ENCODE measurements around the gene ITPR3. TPM values are rescaled to one million over a fixed set of nuclear protein-coding genes. Genes with fewer than 3 reads are reported as not detected.

Gene ITPR3
- total RNA-seq, 1 experiment from 2014 or later, result 24.4 TPM

DNA sequence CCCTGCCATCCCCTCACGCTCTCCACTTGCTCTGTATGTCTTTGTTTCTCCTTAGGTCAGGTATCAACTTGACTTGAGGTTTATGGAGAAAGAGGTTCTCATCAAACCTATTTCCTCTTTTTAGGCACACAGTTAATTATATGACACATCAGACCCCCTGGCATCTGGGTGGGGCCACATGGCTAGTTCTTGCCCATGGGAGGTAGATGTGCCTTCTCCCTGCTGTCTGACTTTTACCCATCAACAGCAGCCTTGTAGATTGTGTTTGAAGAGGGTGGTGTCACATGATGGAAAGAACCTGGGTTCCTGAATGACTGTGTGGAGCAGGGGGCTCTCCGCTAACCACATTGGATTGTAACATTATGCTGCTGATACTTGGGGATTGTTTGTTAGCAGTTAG lies 97.6 kb downstream of the ITPR3 start:
- no peak for DNase-seq (ENCODE audit: low read depth)

DNA sequence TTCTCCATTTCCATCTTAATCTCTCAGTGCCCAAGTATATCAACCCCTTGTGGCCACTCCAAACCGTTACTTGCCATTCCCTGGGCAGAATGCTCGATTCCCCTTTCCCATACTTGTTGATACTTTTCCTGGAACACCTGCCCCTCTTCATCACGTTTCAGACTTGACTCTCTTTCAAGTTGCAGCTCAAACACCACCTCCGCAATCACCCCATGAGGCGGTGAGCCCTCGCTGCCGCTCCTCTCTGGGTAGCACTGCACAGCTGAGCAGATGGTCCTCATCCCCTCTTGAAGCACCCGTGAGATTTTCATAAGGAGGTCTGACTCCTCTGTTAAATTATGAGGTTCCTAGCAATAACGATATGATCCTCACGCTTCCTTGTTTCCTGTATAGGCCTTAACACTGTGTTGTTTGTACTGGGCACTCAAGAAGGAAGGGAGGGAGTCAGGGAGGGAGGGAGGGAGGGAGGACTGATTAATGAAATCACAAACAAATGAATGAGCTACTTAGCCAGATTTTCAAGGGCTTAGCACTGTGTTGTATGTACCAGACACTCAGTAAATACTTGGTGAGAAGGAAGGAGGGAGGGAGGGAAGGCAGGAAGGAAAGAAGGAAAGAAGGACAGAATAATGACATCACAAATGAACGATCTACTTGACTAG lies 98.3 kb downstream of the ITPR3 start:
- no peak for DNase-seq (ENCODE audit: low read depth)

DNA sequence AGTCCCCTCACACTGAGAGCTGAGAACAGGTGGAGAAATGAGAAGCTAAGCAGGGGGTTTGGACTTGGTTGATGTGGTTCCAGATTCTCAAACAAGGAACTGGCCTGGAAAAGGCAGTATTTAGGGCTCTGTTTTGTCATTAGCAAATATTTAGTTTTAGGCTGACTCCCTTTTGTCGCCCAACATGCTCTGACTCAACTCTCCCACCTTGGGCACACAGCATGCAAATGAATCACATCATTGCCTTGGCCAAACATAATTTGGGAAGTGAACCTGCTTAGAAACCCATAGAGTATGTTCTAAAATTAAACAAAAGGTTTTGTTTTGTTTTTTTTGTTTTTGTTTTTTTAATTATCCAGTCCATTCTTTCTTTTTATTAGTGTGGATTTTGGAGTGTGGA lies 99.9 kb downstream of the ITPR3 start:
- no peak for DNase-seq (ENCODE audit: low read depth)

DNA sequence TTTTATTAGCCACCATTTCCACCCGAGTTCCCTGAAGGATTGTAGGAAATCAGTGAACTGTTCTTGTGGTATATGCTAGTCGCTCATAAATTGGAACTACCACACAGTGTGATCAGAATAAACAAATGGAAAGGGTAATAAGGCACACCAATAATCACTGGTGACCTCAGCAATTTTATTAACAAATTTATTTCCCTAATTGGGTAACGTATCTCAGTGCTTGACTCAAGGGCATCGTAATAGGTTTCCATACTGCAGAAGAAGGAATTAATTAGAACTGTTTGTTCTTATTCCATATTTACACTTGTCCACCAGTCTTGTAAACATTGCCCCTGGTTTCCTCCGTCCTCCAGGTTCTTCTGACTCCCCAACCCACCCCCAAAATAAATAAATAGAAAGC lies 100.4 kb downstream of the ITPR3 start:
- DNase-seq (ENCODE audit: low read depth), result no peak

DNA sequence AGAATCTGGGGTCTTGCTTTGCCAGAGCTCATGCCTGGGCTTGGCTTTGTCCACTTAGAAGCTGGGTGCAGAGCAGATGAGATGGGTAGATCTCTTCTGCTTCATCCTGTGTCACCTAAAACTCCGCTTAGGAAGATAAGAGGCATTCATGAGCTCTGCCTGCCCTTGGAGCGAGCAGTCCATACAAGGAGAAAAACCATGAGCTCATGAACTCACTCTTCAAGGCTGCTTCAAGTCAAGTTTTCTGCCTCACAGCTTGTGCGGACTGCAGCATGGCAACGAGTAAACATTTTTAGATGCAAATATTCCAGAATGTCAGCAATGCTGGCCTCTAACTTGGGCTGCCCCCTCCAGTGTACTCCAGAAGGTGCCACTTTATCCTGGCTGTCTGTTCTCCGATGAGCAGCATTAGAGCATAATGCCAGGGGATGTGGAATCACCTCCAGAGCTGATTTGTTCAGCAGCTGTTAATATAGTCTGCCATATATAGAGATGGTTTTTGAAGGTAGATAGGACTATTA lies 101.0 kb downstream of the ITPR3 start:
- no peak for DNase-seq (ENCODE audit: low read depth)

DNA sequence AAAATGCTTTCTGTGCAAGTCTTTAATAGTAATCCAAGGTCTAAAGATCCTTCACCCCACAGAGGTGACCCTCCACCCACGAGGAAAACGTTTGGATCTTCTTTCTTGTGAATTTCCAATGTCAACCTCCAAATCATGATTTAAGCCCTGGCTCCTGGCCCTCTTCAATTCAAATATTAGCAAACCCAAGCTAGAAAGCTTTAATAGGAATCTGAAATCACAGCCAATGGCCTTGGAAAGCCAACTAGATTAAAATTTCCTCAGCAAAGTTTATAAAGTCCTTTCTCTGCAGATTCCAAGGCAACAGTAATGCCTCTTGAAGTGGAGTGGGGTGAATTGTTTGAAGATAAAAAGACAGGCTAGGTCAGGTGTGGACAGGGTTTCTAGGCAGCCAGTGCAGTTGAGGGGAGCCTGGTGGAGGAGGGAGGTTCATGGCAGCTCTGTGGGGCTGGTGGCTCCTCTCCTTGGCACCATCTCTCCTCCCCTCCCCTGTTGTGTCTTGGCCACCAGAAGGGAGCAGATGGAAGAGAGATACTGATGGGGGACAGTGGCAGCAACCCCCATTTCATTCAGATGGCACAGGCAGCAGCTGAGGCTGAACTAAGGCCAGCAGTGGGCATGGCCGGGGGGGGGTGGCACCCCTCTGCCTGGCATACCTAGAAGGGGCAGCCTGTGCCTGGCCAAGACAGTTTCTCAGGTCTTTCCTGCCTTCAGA lies 102.4 kb downstream of the ITPR3 start:
- no peak for DNase-seq (ENCODE audit: low read depth)

DNA sequence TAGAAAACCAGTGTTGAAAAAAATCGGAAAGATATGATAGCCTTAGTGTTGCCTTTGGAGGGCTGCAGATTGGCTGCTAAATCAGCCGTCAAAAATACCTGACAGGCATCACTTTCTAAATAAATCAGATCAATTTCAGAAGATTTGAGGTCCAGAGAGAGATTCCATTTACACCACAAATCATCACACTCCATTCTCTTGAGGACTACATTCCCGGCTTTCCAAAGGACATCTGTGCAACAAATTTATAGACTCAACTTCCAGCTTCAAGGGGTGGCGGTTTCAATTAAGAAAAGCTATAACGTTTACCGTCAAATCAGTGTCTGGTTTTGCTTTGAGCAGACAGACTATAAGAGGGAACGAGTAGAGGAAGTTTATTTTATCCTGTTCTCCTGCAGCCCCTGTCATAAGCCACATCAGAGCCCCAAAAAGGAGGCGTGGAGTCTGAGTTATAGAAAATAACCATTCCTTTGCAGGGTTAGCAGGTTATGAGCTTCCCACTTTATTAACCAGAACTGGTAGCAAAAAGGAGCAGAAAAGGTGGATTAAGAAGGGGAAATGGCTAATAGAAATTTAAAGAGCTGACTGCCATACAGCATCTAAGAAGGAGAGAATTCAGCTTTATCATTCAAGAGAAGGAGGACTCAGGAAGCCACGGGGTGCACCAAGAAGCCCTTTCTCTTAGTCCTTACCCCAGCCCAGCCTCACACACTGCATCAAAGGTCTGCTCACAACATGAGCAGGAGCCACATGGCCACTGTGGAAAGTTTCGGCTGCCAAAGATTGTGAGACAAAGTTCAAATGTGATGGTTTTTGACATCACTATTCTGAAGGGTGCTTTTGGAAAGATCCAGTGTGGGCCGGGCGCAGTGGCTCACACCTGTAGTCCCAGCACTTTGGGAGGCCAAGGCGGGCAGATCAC lies 103.2 kb downstream of the ITPR3 start:
- DNase-seq (ENCODE audit: low read depth), result no peak

DNA sequence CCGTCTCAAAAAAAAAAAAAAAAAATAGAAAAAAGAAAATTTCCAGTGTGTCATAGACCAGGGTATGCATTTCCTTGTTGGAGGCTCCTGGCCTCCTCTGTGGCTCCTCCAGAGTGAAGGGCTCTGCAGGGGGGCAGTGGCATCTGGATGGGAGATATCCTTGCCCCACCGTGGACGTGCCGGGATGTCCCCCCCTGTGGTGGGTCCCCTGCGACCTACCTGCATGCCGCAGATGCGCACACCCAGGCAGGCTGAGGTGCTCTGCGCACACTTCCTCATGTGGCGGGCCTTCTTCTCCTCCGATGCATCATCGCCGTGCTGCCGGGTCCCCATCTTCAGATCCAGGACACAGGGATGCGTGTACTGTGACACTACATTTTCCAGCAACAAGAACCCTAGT lies 104.1 kb downstream of the ITPR3 start:
- no peak for DNase-seq (ENCODE audit: low read depth)

DNA sequence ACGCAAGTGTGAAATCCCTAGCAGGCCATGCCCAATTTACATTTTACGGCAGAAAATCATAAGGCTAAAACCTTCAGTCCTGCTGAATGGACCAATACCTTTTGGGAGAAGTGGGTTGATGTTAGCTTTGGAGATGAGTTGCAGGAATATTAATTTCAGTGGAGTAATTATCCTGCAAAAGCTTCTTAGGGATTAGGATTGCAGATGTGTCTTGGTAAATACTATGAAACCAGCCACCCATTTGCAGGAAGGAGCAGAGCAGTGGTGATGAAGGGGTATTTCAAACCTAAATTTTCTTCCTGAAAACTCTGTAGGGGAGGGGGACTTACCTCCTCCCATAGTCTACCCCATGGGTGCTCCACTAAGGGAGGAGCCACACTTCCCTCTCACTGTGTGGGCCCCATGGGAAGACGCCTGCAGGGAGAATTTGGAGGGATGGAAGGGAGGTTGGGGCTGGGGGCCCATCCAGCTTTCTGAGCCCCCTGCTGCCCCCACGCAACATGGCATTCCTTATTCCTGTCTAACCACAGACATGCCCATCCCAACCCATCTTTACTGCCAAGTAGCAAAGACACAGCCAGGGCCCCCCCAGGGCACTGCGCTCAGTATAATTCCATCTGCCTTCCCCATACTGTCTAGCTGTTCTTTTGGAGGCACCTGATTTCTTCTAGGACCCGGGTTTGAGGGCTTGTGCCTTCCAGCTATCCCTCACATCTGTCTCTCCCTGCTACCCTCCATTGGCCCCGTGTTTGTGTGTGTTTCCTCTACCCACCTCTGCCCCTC lies 105.0 kb downstream of the ITPR3 start:
- no peak for DNase-seq (ENCODE audit: low read depth)

DNA sequence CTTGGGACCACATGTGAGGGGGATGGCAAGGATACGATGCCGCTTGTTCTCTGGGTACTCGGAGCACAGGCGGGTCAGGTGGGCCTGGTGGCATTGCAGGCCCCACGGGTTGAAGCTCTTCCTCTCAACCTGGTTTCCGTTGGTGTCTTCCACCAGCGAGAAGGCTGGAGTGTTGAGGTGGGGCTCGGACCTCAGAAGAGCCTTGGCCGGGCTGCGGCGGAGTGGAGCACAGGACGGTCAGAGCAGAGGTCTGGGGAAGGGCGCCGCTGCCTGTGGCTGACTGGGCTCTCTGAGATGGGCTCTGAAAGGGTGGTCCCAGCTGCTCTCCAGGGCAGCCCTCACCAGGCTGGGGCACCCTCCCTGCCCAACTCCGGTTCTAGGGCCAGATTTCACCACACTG lies 105.6 kb downstream of the ITPR3 start:
- DNase-seq (ENCODE audit: low read depth), result no peak

DNA sequence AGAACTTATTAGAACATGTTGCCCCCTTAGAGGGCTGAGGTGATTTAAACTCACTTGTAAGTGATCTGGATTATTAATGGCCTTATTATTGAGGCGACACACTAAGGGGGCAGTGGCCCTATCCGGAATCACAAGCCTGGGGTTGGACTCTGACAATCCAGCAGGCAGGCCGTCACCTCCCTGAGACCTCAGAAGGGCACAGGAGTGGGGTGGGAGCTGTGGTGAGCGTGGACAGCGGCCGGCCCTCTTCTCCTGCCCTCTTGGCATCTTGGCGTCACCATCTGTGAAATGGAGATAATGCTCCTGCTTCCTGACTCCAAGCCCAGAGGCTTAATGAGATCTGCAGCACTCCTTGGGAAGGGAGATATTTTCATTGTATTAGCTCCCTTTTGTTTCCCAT lies 106.0 kb downstream of the ITPR3 start:
- DNase-seq (ENCODE audit: low read depth), result no peak

DNA sequence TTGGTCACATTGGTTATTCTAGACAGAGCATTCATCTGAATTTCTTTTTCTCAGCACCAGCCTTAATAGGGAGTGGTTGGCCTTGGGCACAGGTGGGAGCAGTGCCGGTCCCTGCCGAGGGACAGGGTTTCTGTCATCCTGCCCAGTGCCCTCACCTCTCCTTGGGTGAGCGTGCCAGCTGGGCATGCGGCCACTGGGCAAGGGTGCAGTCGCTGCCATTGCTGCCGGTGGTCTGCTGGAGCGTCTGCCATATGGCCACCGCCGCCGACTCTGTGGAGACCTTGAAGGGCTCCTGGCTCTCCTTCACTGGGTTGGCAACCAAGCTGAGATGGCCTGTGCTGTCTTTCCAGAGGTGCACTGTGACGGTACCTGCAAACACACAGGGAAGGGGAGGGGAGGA lies 106.8 kb downstream of the ITPR3 start:
- DNase-seq (ENCODE audit: low read depth), result no peak

DNA sequence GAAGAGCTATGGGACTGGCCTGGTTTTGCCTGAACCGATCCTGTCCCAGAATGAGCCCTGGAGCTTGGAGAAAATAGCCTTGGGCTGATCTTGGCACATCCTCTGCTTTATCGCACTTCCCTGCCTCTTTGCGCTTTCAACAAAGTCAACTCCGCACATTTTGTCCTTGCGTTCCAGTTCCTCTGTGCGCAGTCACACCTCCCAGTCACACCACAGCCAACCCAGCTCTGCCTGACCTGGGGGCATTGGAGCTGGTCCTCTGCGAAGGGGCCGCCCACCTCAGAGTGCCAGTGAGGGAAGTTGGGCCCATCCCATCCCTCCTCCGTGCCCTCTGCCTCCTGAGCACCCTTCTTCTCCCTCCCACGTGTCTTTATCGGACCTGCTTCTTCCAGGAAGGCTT lies 107.3 kb downstream of the ITPR3 start:
- DNase-seq (ENCODE audit: low read depth), result no peak

DNA sequence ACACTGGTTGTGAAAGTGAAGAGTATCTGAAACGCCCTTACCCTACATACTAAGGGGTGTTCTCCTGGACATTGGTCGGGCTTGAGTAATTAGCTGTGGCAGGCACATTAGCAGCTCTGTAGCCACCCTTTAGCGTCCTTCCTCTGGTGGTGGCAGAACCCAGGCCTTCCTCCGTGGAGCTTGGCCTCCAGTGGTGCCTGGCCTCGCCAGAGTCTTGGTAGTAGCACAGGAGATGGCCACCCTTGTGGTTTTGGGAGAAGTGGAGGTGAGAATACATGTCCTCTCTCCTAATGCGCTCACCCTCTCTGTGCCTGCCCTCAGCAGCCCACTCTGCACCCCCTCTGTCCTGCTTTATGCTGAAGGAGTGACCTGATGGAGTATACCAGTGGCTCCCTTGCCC lies 107.9 kb downstream of the ITPR3 start:
- no peak for DNase-seq (ENCODE audit: low read depth)

DNA sequence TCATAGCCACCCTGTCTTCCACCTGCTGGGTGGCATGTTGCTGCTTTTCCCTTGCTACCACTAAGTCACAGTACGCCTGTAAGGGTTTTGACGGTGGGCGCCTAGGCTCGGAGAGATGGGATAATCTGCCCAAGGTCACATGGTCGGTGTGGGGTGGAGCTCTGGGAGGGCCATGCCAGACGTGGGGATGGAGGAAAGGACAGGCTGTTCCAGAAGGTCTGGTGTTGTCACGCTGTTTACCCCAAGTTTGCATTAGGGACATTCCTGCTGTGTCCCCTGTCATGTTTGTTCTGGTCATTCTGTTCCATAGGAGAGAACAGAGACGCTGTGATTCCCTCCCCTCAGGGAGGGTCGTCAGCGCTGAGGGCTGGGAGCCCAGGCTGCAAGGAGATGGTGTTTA lies 109.5 kb downstream of the ITPR3 start:
- DNase-seq (ENCODE audit: low read depth), result no peak

DNA sequence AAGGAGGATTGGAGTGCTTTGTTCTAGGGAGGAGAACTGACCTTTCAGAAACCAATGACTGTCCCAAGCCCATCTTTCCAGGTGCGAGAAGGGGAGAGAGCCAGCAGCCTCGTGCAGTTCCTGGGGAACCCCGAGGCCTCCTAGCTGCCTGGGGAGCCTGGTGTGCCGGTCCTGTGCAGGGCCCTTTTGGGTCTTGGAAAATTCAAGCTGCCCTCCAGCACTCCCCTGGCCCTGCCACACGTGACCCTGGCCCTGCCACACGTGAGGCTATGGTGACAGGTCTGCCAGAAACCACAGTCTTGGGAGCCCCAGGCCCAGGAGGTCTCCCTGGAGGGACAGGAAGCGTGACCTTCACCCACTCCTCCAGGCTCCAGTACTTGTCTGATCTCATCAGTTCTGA lies 109.9 kb downstream of the ITPR3 start:
- no peak for DNase-seq (ENCODE audit: low read depth)

DNA sequence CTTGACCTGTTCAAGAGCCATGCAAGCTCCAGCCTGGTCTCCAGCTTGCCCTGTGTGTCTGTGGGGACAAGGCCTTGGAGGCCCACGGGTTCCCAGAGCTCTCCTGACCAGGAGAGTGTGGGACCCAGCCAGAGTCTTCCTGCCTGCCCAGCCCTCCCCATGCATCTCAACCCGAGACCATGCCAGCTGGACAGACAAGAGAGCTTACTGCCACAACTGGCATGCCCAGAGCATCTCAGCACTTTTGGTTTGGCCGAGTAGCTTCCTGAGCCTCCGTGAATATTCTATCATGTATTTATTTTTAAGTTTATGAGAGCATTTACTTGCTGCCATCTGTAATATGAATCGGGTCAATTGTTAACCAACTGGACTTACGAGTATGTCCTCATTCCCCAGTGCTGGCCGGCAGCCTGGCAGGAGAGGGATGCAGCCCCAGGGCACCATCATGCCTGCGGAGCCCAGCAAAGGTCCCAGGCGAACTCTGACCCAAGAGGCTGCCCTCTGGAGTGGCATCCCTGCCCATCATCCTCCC lies 110.7 kb downstream of the ITPR3 start:
- DNase-seq (ENCODE audit: low read depth), result no peak

DNA sequence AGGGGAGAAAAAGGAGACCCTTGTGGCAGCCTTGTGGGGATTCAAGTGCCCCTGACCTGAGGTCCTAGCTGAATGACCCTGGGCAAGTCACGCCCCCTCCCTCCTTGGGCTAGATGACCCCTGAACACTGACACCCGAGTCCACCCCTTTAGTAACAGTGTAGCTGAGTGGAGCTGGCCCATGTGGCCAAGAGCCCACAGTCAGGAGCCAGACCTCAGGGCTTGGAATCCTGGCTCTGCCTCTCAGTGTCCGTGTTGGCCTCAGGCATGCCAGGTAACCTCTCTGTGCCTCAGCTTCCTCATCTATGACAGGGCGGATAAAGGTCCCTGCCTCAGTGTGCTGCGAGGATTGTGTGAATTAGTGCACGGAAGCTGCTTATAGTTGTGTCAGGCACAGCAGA lies 111.3 kb downstream of the ITPR3 start:
- no peak for DNase-seq (ENCODE audit: low read depth)

DNA sequence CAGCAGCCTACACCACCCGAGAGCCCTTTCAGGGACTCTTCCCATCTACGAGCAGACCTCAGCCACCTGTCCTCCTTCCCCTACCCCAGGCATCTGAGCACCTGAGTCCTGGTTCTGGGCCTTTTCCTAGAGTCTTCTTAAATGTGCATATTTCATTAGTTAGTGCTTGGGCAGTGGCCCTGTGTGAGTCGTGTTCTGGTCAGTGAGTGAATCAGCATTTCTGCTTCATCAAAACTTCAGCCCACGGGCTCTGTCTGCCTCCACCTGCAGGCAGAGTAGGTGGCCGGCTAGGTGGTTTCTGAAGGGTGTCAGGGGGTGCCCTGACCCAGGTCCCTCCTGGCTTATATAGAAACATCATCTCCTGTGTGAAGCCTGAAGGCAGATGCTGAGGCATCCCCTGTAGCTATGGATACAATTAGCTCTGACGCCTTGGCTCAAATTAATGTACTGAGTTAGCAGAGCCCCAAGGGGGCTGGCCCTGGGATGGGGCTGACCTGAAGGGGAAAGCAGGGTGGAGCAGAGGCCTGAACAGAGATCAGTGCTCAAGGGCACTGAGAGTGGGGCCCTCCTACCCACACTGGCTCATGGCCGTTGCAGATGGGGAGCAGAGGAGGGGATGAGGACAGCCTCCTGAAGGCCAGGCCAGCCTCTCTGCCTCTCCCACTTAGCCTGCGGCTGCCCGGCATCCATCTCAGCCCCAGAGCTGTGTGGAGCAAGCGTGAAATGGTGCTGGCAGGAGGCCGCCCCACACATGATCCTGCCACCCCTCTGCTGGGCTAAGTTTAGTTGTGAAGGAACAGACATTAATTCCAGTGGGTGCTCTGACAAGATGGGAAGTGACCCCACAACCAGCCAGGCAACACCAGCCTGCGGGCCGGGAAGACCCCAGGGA lies 111.9 kb downstream of the ITPR3 start:
- no peak for DNase-seq (ENCODE audit: low read depth)

DNA sequence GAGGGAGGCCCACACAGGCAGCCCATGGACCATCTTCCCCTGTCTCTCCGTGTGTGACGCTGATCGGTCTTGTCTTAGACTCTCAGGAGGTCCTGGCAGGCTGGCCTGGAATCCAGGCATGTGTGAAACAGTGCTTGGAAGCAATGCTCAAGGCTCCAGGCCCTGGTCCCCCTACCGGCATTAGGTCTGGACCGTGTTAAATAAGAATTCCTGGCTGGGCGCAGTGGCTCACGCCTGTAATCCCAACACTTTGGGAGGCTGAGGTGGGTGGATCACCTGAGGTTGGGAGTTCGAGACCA lies 112.5 kb downstream of the ITPR3 start:
- no peak for DNase-seq (ENCODE audit: low read depth)

DNA sequence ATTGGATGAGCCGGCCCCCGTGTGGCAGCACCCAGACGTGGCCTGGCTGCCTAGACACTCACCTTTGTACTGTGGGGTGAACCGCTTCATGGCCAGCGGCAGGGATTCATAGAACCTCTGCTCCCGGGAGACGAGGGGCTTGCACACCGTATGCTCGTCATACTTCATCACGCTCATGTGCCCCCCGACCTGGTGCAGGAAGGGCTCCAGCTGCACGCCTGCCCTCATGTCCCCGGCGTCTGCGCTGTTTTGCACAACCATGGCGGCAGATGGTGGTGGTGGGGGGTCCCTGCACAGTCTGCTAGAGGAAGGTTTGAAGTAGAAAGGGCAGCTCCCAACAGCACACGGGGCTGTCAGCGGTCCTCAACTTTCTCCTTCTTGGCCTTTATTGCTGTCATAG lies 114.1 kb downstream of the ITPR3 start:
- DNase-seq (ENCODE audit: low read depth), result no peak
